Stomach smooth muscle (tissue), 2 donors: Measurements from ENCODE around the gene TIGIT.

Source experiments
- H3K27ac ChIP-seq: one replicate; pipeline ENCODE4 v1.7.0; 2013; ENCODE audit warnings: mild to moderate bottlenecking, low read length, inconsistent platforms
- H3K27me3 ChIP-seq, 2 donors: one replicate each; pipeline ENCODE4 v1.7.0; 2013; ENCODE audit warnings: low read length in 2 of 2; ENCODE audit not compliant: insufficient read depth in 2 of 2, control insufficient read depth in 1 of 2
- H3K36me3 ChIP-seq, 2 donors: one replicate each; pipeline ENCODE4 v1.7.0; 2013; ENCODE audit warnings: low read length in 2 of 2; ENCODE audit not compliant: control insufficient read depth in 2 of 2, insufficient read depth in 2 of 2
- H3K4me1 ChIP-seq: one replicate; pipeline ENCODE4 v1.7.0; 2013; ENCODE audit warnings: low read length; ENCODE audit not compliant: control insufficient read depth, insufficient read depth
- H3K4me3 ChIP-seq, 2 donors: one replicate each; pipeline ENCODE4 v1.7.0; 2013; ENCODE audit warnings: low read length in 2 of 2
- H3K9ac ChIP-seq, 2 donors: one replicate each; pipeline ENCODE4 v1.7.0; 2013; ENCODE audit warnings: low read length in 2 of 2, mild to moderate bottlenecking in 1 of 2
- H3K9me3 ChIP-seq, 2 donors: one replicate each; pipeline ENCODE4 v1.7.0; 2013; ENCODE audit warnings: low read length in 2 of 2; ENCODE audit not compliant: control insufficient read depth in 2 of 2
- donor health status: healthy.
- donor health status: Pancreatic carcinoma.

Gene TIGIT

GRCh38 chr3:114331710-114332109 lies 37.9 kb downstream of the TIGIT start:
- no peak overlapping the region for H3K4me3 ChIP-seq

GRCh38 chr3:114332342-114333179 lies 38.7 kb downstream of the TIGIT start:
- H3K4me3 ChIP-seq = no peak overlapping the region
- no peak overlapping the region for H3K27ac ChIP-seq
- H3K36me3 ChIP-seq = no peaks in the 10 kb centered on the region

More at GRCh38 chr3:114331710-114332109, 37.9 kb downstream of the TIGIT start:
- Histone ChIP-seq H3K9me3 (no peaks in the 10 kb centered on the region), H3K36me3 (no peaks in the 10 kb centered on the region), H3K27ac (no peak overlapping the region), H3K27me3 (no peaks in the 10 kb centered on the region), H3K4me1 (no peaks in the 10 kb centered on the region), H3K9ac (no peak overlapping the region)

GRCh38 chr3:114333180-114333922 lies 39.5 kb downstream of the TIGIT start:
- Histone ChIP-seq H3K36me3 (peaks cover 0 to 4% of the 10 kb centered on the region in 2 donors), H3K27ac (no peak overlapping the region), H3K4me1 (no peaks in the 10 kb centered on the region), H3K27me3 (no peaks in the 10 kb centered on the region), H3K4me3 (no peak overlapping the region), H3K9ac (no peak overlapping the region), H3K9me3 (no peaks in the 10 kb centered on the region)

More at GRCh38 chr3:114332342-114333179, 38.7 kb downstream of the TIGIT start:
- Histone ChIP-seq H3K4me1 (no peaks in the 10 kb centered on the region), H3K9ac (no peak overlapping the region), H3K9me3 (no peaks in the 10 kb centered on the region), H3K27me3 (no peaks in the 10 kb centered on the region)

GRCh38 chr3:114333923-114334240 lies 40.1 kb downstream of the TIGIT start:
- no peaks in the 10 kb centered on the region for H3K9me3 ChIP-seq
- no peak overlapping the region for H3K9ac ChIP-seq
- H3K27ac ChIP-seq = no peak overlapping the region
- no peak overlapping the region for H3K4me3 ChIP-seq
- H3K36me3 ChIP-seq = peaks cover 0 to 8% of the 10 kb centered on the region in 2 donors
- H3K4me1 ChIP-seq = no peaks in the 10 kb centered on the region
- no peaks in the 10 kb centered on the region for H3K27me3 ChIP-seq

GRCh38 chr3:114336122-114336697 lies 42.4 kb downstream of the TIGIT start:
- no peak overlapping the region for H3K4me3 ChIP-seq
- no peaks in the 10 kb centered on the region for H3K4me1 ChIP-seq
- no peaks in the 10 kb centered on the region for H3K27me3 ChIP-seq
- no peak overlapping the region for H3K27ac ChIP-seq
- H3K9ac ChIP-seq = no peak overlapping the region
- H3K36me3 ChIP-seq = peaks cover 3 to 9% of the 10 kb centered on the region in 2 donors
- no peaks in the 10 kb centered on the region for H3K9me3 ChIP-seq

- no peak overlapping the region for H3K27ac ChIP-seq
- no peaks in the 10 kb centered on the region for H3K27me3 ChIP-seq
- no peak overlapping the region for H3K4me3 ChIP-seq
- H3K4me1 ChIP-seq = no peaks in the 10 kb centered on the region
- H3K9ac ChIP-seq = no peak overlapping the region
- H3K36me3 ChIP-seq = peaks cover 3 to 9% of the 10 kb centered on the region in 2 donors
- H3K9me3 ChIP-seq = no peaks in the 10 kb centered on the region
Observed at GRCh38 chr3:114336857-114337256, 43.0 kb downstream of the TIGIT start.

- Histone ChIP-seq H3K27ac (no peak overlapping the region), H3K36me3 (peaks cover 3 to 9% of the 10 kb centered on the region in 2 donors), H3K27me3 (no peaks in the 10 kb centered on the region)
Observed at GRCh38 chr3:114338651-114339357, 45.0 kb downstream of the TIGIT start.

GRCh38 chr3:114344492-114344891 lies 50.7 kb downstream of the TIGIT start:
- Histone ChIP-seq H3K4me1 (no peaks in the 10 kb centered on the region), H3K9ac (no peak overlapping the region), H3K27me3 (no peaks in the 10 kb centered on the region), H3K4me3 (no peak overlapping the region), H3K36me3 (no peaks in the 10 kb centered on the region), H3K9me3 (no peaks in the 10 kb centered on the region), H3K27ac (no peak overlapping the region)

More at GRCh38 chr3:114338651-114339357, 45.0 kb downstream of the TIGIT start:
- Histone ChIP-seq H3K9ac (no peak overlapping the region), H3K9me3 (no peaks in the 10 kb centered on the region), H3K4me3 (no peak overlapping the region), H3K4me1 (no peaks in the 10 kb centered on the region)

- Histone ChIP-seq H3K4me3 (no peak overlapping the region), H3K27me3 (no peaks in the 10 kb centered on the region), H3K27ac (no peak overlapping the region), H3K9me3 (no peaks in the 10 kb centered on the region), H3K36me3 (peaks cover 11 to 17% of the 10 kb centered on the region in 2 donors), H3K4me1 (no peaks in the 10 kb centered on the region), H3K9ac (no peak overlapping the region)
Observed at GRCh38 chr3:114350271-114350670, 56.4 kb downstream of the TIGIT start.

- Histone ChIP-seq H3K27ac (no peak overlapping the region), H3K4me1 (no peaks in the 10 kb centered on the region), H3K27me3 (no peaks in the 10 kb centered on the region), H3K9ac (no peak overlapping the region), H3K4me3 (no peak overlapping the region), H3K9me3 (no peaks in the 10 kb centered on the region), H3K36me3 (peaks cover 11 to 17% of the 10 kb centered on the region in 2 donors)
Observed at GRCh38 chr3:114350690-114351089, 56.9 kb downstream of the TIGIT start.
